SK-N-SH treated with all-trans-retinoic acid at 6 μM for 48 hours (cell line): Measurements from ENCODE around the gene CBLN3.

Source experiments
- TCF4 ChIP-seq: fragments of 250-450 bp; sonication (Bioruptor Pico); IDR thresholded peaks from 2 replicates; pipeline ENCODE4 v1.8.0; 2021; ENCODE audit warnings: mild to moderate bottlenecking, moderate library complexity, borderline replicate concordance
- TF ChIP-seq, protein P1 (sequence below): fragments of 250-450 bp; sonication (Bioruptor Pico); IDR thresholded peaks from 2 replicates; pipeline ENCODE4 v1.5.1; 2021; ENCODE audit warnings: mild to moderate bottlenecking, moderate library complexity

DNA sequence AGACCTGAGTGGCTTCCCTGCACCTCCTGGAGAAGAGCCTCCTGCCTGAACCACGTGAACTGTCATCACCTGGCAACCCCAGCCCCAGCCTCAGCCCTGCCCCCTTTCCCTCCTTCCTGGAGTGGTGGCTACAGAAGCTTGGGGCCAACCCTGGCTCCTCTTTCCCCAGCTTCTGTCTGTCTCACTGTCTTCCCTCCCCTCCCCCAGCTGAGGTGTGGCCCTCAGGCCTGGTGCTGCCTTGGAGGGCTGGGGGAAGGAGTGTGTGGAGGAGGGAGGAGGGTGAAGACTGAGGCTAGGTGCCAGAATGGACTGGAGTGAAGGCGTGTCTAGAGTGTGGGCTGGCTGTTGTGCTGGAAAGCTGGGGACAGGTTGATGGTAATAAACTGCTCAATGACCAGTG, 51.8 kb downstream of the CBLN3 start:
- TF ChIP-seq TCF4 (CRISPR knock-in tag) = no peak
- TF ChIP-seq, protein P1, sequence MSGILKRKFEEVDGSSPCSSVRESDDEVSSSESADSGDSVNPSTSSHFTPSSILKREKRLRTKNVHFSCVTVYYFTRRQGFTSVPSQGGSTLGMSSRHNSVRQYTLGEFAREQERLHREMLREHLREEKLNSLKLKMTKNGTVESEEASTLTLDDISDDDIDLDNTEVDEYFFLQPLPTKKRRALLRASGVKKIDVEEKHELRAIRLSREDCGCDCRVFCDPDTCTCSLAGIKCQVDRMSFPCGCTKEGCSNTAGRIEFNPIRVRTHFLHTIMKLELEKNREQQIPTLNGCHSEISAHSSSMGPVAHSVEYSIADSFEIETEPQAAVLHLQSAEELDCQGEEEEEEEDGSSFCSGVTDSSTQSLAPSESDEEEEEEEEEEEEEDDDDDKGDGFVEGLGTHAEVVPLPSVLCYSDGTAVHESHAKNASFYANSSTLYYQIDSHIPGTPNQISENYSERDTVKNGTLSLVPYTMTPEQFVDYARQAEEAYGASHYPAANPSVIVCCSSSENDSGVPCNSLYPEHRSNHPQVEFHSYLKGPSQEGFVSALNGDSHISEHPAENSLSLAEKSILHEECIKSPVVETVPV (CRISPR knock-in tag) = no peak
